Stimulated activated CD8-positive, alpha-beta memory T cell treated with anti-CD3 and anti-CD28 coated beads, Interleukin-7, amount 100 ng/mL, for 4 hours (primary cell): ENCODE results near the gene RBMY1F.
"Not testable (repeated sequence)": the region's sequence is repeated elsewhere in the genome, so short reads cannot be mapped to it uniquely, and the experiment has no call there.

ENCODE experiments used
- DNase-seq, 2 donors: peaks; one replicate each; pipeline ENCODE4 v3.0.0-alpha.2; 2020; ENCODE audit warnings: low read depth in 2 of 2

Gene RBMY1F

GRCh38 chrY:22182823-22183222 is at the start of gene RBMY1F:
Gene RBMY1F (minus strand): TSS chrY:22182923. CDS start chrY:22180969, 1,954 bp downstream.
- not testable (repeated sequence) for DNase-seq

DNA sequence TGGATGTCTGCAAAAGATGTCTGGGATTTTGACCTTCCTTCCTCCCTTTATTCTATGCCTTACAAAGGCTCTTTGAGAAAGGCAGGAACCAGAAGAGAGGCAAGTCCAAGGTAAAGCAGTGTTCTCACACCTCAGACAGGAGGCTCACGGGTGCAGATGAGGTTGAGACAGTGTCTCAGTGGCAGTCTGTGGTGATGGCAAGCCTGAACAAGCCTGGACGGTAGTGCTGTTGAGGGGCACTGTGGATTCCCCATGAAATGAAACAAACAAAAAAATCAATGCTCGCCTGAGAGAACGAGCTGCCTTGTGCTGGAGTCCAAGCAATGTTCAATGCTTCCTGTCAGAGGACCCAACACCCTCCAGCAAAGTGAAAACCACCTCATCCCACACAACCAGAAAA is 31.6 kb downstream of the RBMY1F start:
- not testable (repeated sequence) for DNase-seq

- DNase-seq = not testable (repeated sequence)
These were observed 41.6 kb downstream of the RBMY1F start for GRCh38 chrY:22141011-22141695.

- not testable (repeated sequence) for DNase-seq
These were observed 48.0 kb downstream of the RBMY1F start for GRCh38 chrY:22134719-22135118.

GRCh38 chrY:22130494-22130893 is 52.2 kb downstream of the RBMY1F start:
- DNase-seq = not testable (repeated sequence)
